GM18511 (cell line): ENCODE measurements around the gene EXOSC10.
"Not testable (repeated sequence)": the region's sequence is repeated elsewhere in the genome, so short reads cannot be mapped to it uniquely, and the experiment has no call there.

Source experiments
- ATAC-seq: cut with Tn5 transposase; IDR thresholded peaks from one replicate; pipeline ENCODE4 v1.9.1; 2021; ENCODE audit warnings: mild to moderate bottlenecking, moderate library complexity; ENCODE audit not compliant: unreplicated experiment

The EXOSC10 gene

GRCh38 chr1:11023201-11023600 is 76.5 kb downstream of the EXOSC10 start:
- ATAC-seq: no peak

DNA sequence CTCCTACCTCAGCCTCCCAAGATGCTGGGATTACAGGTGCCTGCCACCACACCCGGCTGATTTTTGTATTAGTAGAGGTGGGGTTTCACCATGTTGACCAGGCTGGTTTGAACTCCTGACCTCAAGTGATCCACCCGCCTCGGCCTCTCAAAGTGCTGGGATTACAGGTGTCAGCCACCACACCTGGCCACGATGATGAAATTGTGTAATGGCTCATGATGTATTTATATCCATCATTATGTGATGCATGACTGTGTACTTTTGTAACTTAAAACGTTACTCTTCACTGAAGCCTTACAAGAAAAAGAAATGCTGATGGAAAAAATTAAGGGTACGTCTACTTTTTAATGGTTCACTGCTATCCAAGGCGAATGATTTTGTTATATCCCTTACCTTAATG is 79.7 kb downstream of the EXOSC10 start:
- no peak for ATAC-seq

DNA sequence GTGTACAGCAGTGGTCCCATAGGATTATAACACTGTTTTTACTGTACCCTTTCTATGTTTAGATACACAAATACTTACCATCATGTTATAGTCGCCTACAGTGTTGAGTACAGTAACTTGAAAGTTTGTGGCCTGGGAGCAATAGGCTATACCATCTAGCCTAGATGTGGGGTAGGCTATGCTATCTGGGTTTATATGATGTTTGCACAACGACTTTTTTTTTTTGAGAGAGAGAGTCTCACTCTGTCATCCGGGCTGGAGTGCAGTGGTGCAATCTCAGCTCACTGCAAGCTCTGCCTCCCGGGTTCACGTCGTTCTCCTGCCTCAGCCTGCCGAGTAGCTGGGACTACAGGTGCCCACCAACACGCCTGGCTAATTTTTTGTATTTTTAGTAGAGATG is 80.3 kb downstream of the EXOSC10 start:
- not testable (repeated sequence) for ATAC-seq
